ENCODE results near the gene EIF2B2. TPM values are rescaled to one million over a fixed set of nuclear protein-coding genes. Genes with fewer than 3 reads are reported as not detected.

EIF2B2 gene
- total RNA-seq, 1 experiment from 2014 or later = 139 TPM

DNA sequence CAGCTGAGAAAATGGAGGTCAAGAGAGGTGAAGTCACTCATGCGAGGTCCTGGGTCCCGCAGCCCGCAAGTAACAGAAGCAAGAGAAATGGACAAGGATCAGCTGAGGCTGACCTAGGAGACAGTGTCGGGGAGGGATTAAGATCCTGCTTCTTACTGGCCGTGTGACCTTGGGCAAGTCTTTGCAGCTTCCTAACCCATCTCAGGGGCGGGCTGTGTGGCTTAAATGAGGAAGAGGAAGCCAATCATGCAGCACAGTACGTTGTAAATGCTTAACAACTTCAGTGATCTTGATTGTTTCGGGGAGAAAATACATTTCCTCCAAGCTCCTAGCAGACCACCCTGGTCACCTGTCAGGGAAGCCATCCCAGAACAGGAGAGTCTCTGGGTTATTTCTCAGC is 40.2 kb upstream of the EIF2B2 start:
- CTCF ChIA-PET = interaction anchor here (0.5 to 0.6 kb wide), 2 partner anchors 72 to 308 kb away, joined by 3 to 6 read pairs; no protein-coding TSS in a partner anchor
- H4K20me1 ChIP-seq (ENCODE audit: insufficient read depth) = no peaks in the 10 kb centered on the region
- no peaks in the 10 kb centered on the region for H3K27me3 ChIP-seq (ENCODE audit: insufficient read depth, low read depth)
- H3K4me1 ChIP-seq (replicated peaks; ENCODE audit: insufficient read depth) = peaks cover 40% of the 10 kb centered on the region
- no peaks in the 10 kb centered on the region for H3K9me2 ChIP-seq (ENCODE audit: insufficient read depth)
- H3F3A ChIP-seq (ENCODE audit: insufficient read depth, low read depth) = peaks cover 11% of the 10 kb centered on the region; the same call in 1 of the 2 replicates
- BruUV-seq (replicated peaks) = no TSS peak
- no peak overlapping the region for H2AFZ ChIP-seq
- H3K27ac ChIP-seq = no peak overlapping the region
- H3K9me3 ChIP-seq (ENCODE audit: insufficient read depth, low read depth) = no peaks in the 10 kb centered on the region
- intact Hi-C loops (cut with micrococcal nuclease; ENCODE audit: unreplicated experiment) = no loop called here
- no peak for TF ChIP-seq EZH2 (IDR thresholded peaks at IDR 0.05; ENCODE audit: low read depth)
- TF ChIP-seq, protein P1, sequence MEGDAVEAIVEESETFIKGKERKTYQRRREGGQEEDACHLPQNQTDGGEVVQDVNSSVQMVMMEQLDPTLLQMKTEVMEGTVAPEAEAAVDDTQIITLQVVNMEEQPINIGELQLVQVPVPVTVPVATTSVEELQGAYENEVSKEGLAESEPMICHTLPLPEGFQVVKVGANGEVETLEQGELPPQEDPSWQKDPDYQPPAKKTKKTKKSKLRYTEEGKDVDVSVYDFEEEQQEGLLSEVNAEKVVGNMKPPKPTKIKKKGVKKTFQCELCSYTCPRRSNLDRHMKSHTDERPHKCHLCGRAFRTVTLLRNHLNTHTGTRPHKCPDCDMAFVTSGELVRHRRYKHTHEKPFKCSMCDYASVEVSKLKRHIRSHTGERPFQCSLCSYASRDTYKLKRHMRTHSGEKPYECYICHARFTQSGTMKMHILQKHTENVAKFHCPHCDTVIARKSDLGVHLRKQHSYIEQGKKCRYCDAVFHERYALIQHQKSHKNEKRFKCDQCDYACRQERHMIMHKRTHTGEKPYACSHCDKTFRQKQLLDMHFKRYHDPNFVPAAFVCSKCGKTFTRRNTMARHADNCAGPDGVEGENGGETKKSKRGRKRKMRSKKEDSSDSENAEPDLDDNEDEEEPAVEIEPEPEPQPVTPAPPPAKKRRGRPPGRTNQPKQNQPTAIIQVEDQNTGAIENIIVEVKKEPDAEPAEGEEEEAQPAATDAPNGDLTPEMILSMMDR (conservative IDR thresholded peaks at IDR 0.05) = no peak
- no peak overlapping the region for H3K4me3 ChIP-seq
- DNase-seq = no peak
- H3K79me2 ChIP-seq (ENCODE audit: low read depth) = no peaks in the 10 kb centered on the region
- POLR2A ChIA-PET (ENCODE audit: unreplicated experiment) = interaction anchor here (0.6 kb wide), 1 partner anchor 54 kb away, joined by 7 read pairs; no protein-coding TSS in a partner anchor
- no peak overlapping the region for H3K4me2 ChIP-seq
- H3K36me3 ChIP-seq (ENCODE audit: low read depth) = no peaks in the 10 kb centered on the region

DNA sequence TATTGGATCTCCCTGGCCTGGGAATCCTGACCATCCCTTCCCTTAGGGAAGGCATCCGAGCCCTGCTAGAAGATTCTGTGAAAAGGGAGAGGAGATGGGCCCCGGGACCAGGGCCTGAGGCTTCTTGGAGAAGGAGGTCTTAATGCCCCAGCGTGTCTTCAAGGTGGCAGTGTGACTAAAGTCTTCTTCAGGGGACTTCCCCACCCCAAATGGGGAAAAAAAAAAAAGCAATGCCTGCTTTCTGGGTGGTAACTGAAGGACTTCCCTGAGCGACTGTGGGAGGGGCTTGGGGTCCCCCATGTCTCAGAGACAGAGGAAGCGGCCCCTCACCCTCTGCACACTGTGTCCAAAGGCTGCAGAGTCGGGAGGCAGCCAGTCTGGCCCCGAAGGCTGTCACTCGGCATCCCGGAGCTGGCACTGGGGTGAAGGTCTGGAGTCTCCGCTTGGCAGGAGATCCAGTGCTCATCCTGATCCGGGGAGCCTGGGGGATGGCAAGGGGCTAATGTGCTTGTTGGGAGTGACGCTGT is 39.5 kb upstream of the EIF2B2 start:
- H3K27ac ChIP-seq = no peak overlapping the region
- no TSS peak for BruUV-seq (replicated peaks)
- CTCF ChIA-PET = interaction anchor here (0.6 to 1.7 kb wide), 5 partner anchors 18 to 159 kb away, joined by 4 to 5 read pairs (median 4); no protein-coding TSS in a partner anchor
- H3F3A ChIP-seq (ENCODE audit: insufficient read depth, low read depth) = peaks cover 9% of the 10 kb centered on the region; the same call in 1 of the 2 replicates
- no peak for DNase-seq
- H3K27me3 ChIP-seq (ENCODE audit: insufficient read depth, low read depth) = no peaks in the 10 kb centered on the region
- POLR2A ChIA-PET (ENCODE audit: unreplicated experiment) = interaction anchor here (0.7 to 1.1 kb wide), 3 partner anchors 8 to 697 kb away, joined by 3 to 5 read pairs (median 4); partner anchors contain the start of gene PGF
- H3K4me2 ChIP-seq = no peak overlapping the region
- no peaks in the 10 kb centered on the region for H4K20me1 ChIP-seq (ENCODE audit: insufficient read depth)
- intact Hi-C loops (cut with micrococcal nuclease; ENCODE audit: unreplicated experiment) = no loop called here
- TF ChIP-seq EZH2 (IDR thresholded peaks at IDR 0.05; ENCODE audit: low read depth) = no peak
- TF ChIP-seq, protein P1 (conservative IDR thresholded peaks at IDR 0.05) = no peak
- H3K9me3 ChIP-seq (ENCODE audit: insufficient read depth, low read depth) = no peaks in the 10 kb centered on the region
- H2AFZ ChIP-seq = no peak overlapping the region
- H3K79me2 ChIP-seq (ENCODE audit: low read depth) = no peaks in the 10 kb centered on the region
- H3K9me2 ChIP-seq (ENCODE audit: insufficient read depth) = no peaks in the 10 kb centered on the region
- no peaks in the 10 kb centered on the region for H3K36me3 ChIP-seq (ENCODE audit: low read depth)
- no peak overlapping the region for H3K4me3 ChIP-seq
- H3K4me1 ChIP-seq (replicated peaks; ENCODE audit: insufficient read depth) = peaks cover 40% of the 10 kb centered on the region

DNA sequence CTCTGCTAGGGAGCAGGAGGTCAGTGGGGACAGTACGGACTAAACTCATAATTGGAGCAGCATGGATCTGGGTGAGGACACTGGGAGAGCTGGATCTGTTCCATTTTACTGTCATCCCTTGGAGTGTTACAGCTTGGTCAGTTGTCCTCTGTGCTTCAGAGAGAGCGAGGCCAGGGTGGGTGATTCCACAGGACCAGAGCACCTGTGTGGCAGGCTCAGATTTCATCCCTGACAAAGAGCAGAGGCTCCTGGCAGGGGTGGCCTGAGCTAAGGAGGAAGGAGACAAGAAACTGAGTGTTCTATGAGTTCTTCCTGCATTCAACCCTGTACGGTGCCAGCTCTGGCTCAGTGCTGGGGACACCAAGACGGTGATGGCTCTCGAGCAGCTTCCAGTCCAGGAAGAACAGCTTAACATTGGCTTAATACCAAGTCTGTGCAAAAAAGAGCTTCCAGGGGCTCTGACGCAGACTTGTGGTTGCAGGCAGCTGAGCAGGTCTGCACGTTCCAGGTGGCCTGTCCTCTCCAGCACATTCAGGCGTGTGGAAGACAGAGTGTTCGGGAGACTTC is 38.9 kb upstream of the EIF2B2 start:
- H3K9me3 ChIP-seq (ENCODE audit: insufficient read depth, low read depth) = no peaks in the 10 kb centered on the region
- H2AFZ ChIP-seq = 0 out of 2 replicates have a peak overlapping the region, but pooled peaks have one; percentile 0
- H3K27me3 ChIP-seq (ENCODE audit: insufficient read depth, low read depth) = no peaks in the 10 kb centered on the region
- ChIA-PET POLR2A (ENCODE audit: unreplicated experiment) (interaction anchor here (0.5 to 1.1 kb wide), 5 partner anchors 8 to 696 kb away, joined by 3 to 5 read pairs (median 4); partner anchors contain the start of gene PGF), CTCF (interaction anchor here (0.6 to 1.7 kb wide), 7 partner anchors 11 to 158 kb away, joined by 3 to 5 read pairs (median 4); no protein-coding TSS in a partner anchor)
- no peaks in the 10 kb centered on the region for H3K9me2 ChIP-seq (ENCODE audit: insufficient read depth)
- no peaks in the 10 kb centered on the region for H4K20me1 ChIP-seq (ENCODE audit: insufficient read depth)
- no TSS peak for BruUV-seq (replicated peaks)
- peaks cover 6% of the 10 kb centered on the region; the same call in 1 of the 2 replicates for H3F3A ChIP-seq (ENCODE audit: insufficient read depth, low read depth)
- intact Hi-C loops (cut with micrococcal nuclease; ENCODE audit: unreplicated experiment) = no loop called here
- no peaks in the 10 kb centered on the region for H3K36me3 ChIP-seq (ENCODE audit: low read depth)
- TF ChIP-seq, protein P1 (conservative IDR thresholded peaks at IDR 0.05) = no peak
- TF ChIP-seq EZH2 (IDR thresholded peaks at IDR 0.05; ENCODE audit: low read depth) = no peak
- peak overlapping the region; percentile 4; the same call in 1 of the 2 replicates for H3K4me2 ChIP-seq
- H3K4me1 ChIP-seq (replicated peaks; ENCODE audit: insufficient read depth) = peaks cover 40% of the 10 kb centered on the region
- no peaks in the 10 kb centered on the region for H3K79me2 ChIP-seq (ENCODE audit: low read depth)
- peak; percentile 73 to 76 for DNase-seq
- no peak overlapping the region for H3K27ac ChIP-seq
- H3K4me3 ChIP-seq = no peak overlapping the region

All from PC-9 (cell line).